GM12878 (cell line): ENCODE data around the gene CHMP4A. TPM values are rescaled to one million over a fixed set of nuclear protein-coding genes. Genes with fewer than 3 reads are reported as not detected.
A peak's percentile ranks its signal among the peaks of the same experiment; 100 is the strongest.

ENCODE experiments used
- ATAC-seq: fragments of 200-7000 bp; cut with Tn5 transposase; 3 replicates; pipeline ENCODE4 v1.9.1; 2020; ENCODE audit warnings: mild to moderate bottlenecking, moderate library complexity
- BruUV-seq: library from RNA; stranded (reverse); fragments of 400-500 nt; replicated peaks from 2 replicates; lab custom pipeline; 2021; lab: Mats Ljungman, UMichigan
- CTCF ChIA-PET: fragments of 300-600 bp; sonication (Branson Sonifier 250); formaldehyde crosslinking; extraction: SDS; loops from one replicate; lab custom pipeline; 2021; ENCODE audit warnings: inconsistent platforms; lab: Yijun Ruan, JAX
- POLR2A ChIA-PET: fragments of 350-600 bp; formaldehyde crosslinking; extraction: SDS; loops from one replicate; lab custom pipeline; 2021; ENCODE audit warnings: inconsistent platforms; lab: Charles Lee
- RAD21 ChIA-PET: fragments of 300-600 bp; sonication (Branson Sonifier 250); formaldehyde crosslinking; loops from one replicate; lab custom pipeline; 2023; ENCODE audit warnings: antibody characterized with exemption; ENCODE audit not compliant: unreplicated experiment; lab: Charles Lee
- SMC1A ChIA-PET: fragments of 300-600 bp; sonication (Branson Sonifier 250); formaldehyde crosslinking; loops from one replicate; lab custom pipeline; 2023; ENCODE audit not compliant: unreplicated experiment, uncharacterized antibody; lab: Charles Lee
- DNase-seq: peaks from one replicate; pipeline ENCODE4 v3.0.0-alpha.2; 2011; ENCODE audit warnings: low read depth, low spot score
- FAIRE-seq: peaks from 3 replicates; lab custom pipeline; 2011; peaks lifted over from hg19 to GRCh38; lab: Jason Lieb, UNC
- H2AFZ ChIP-seq: 2 replicates; pipeline ENCODE4 v1.6.0; 2011; ENCODE audit warnings: low read depth, low read length, control low read depth; ENCODE audit not compliant: control insufficient read depth
- H3K27ac ChIP-seq: 2 replicates; pipeline ENCODE4 v1.5.1; 2011; ENCODE audit warnings: control low read depth; ENCODE audit not compliant: control insufficient read depth, insufficient read depth
- H3K27me3 ChIP-seq, 2 experiments: replicated peaks in 1 of 2; 2 replicates each; pipeline versions ENCODE4 v1.6.0 to v1.6.1; 2011; ENCODE audit warnings: low read length in 1 of 2; ENCODE audit not compliant: control insufficient read depth in 2 of 2, insufficient read depth in 2 of 2
- H3K36me3 ChIP-seq, 2 experiments: 2 replicates each; pipeline ENCODE4 v1.5.1; 2011; ENCODE audit warnings: low read length in 1 of 2; ENCODE audit not compliant: control insufficient read depth in 2 of 2, insufficient read depth in 2 of 2
- H3K4me1 ChIP-seq: 2 replicates; pipeline ENCODE4 v1.6.1; 2011; ENCODE audit warnings: mild to moderate bottlenecking, low read length, moderate library complexity, mixed read lengths; ENCODE audit not compliant: control insufficient read depth, insufficient read depth
- H3K4me2 ChIP-seq: 2 replicates; pipeline ENCODE4 v1.6.0; 2011; ENCODE audit warnings: control low read depth; ENCODE audit not compliant: control insufficient read depth, insufficient read depth
- H3K4me3 ChIP-seq: fragments of 200-600 bp; sonication (generic); 2 replicates; pipeline ENCODE4 v1.5.1; 2016
- H3K79me2 ChIP-seq: 2 replicates; pipeline ENCODE4 v1.6.0; 2011; ENCODE audit warnings: low read length; ENCODE audit not compliant: control insufficient read depth, insufficient read depth
- H3K9ac ChIP-seq: 2 replicates; pipeline ENCODE4 v1.8.0; 2011; ENCODE audit warnings: low read length, control low read depth, mixed read lengths; ENCODE audit not compliant: control insufficient read depth, insufficient read depth
- H3K9me3 ChIP-seq: replicated peaks from 3 replicates; pipeline ENCODE4 v1.5.1; 2011; ENCODE audit warnings: mild to moderate bottlenecking, low read length; ENCODE audit not compliant: control insufficient read depth, insufficient read depth
- H4K20me1 ChIP-seq: 2 replicates; pipeline ENCODE4 v1.6.0; 2011; ENCODE audit not compliant: control insufficient read depth, insufficient read depth
- BCL11A ChIP-seq: IDR thresholded peaks from 2 replicates; pipeline ENCODE4 v1.6.1; 2011; ENCODE audit warnings: low read depth, low read length
- CBX3 ChIP-seq: fragments of 200-600 bp; sonication (generic); IDR thresholded peaks from 2 replicates; pipeline ENCODE4 v1.6.1; 2016; ENCODE audit warnings: low read depth, borderline replicate concordance
- CHD1 ChIP-seq: IDR thresholded peaks from 2 replicates; pipeline ENCODE4 v1.6.1; 2012; ENCODE audit warnings: low read depth, low read length, improper control_type of control experiment
- CTCF ChIP-seq, 3 experiments: IDR thresholded peaks in 2 of 3; conservative IDR thresholded peaks in 1 of 3; 2 replicates each; pipeline ENCODE4 v1.5.1; 2011; ENCODE audit warnings: low read depth in 3 of 3, low read length in 3 of 3, mild to moderate bottlenecking in 3 of 3, control low read depth in 2 of 3, moderate library complexity in 2 of 3, inconsistent platforms in 1 of 3, mixed read lengths in 1 of 3; ENCODE audit not compliant: control insufficient read depth in 2 of 3, insufficient read depth in 1 of 3; ENCODE audit errors: extremely low read depth in 1 of 3
- FOXK2 ChIP-seq: fragments of 450-650 bp; IDR thresholded peaks from 2 replicates; pipeline ENCODE4 v1.6.1; 2017; ENCODE audit warnings: mild to moderate bottlenecking, moderate library complexity
- IKZF1 ChIP-seq: fragments of 450-650 bp; conservative IDR thresholded peaks from 2 replicates; pipeline ENCODE4 v1.6.1; 2017; ENCODE audit warnings: antibody characterized with exemption, mild to moderate bottlenecking
- JUNB ChIP-seq: IDR thresholded peaks from 2 replicates; pipeline ENCODE4 v1.6.1; 2016; ENCODE audit warnings: antibody characterized with exemption, mild to moderate bottlenecking
- MAX ChIP-seq: IDR thresholded peaks from 2 replicates; pipeline ENCODE4 v1.6.1; 2012; ENCODE audit warnings: low read depth, low read length, improper control_type of control experiment
- MEF2B ChIP-seq: fragments of 450-650 bp; IDR thresholded peaks from 2 replicates; pipeline ENCODE4 v1.6.1; 2018; ENCODE audit warnings: mild to moderate bottlenecking, moderate library complexity; ENCODE audit not compliant: partially characterized antibody, poor library complexity, severe bottlenecking
- NFYA ChIP-seq: IDR thresholded peaks from 2 replicates; pipeline ENCODE4 v1.6.1; 2011; ENCODE audit warnings: low read depth, mild to moderate bottlenecking, low read length, improper control_type of control experiment, borderline replicate concordance
- NR2C2 ChIP-seq: IDR thresholded peaks from 2 replicates; pipeline ENCODE4 v1.6.1; 2011; ENCODE audit warnings: borderline replicate concordance, low read depth; ENCODE audit not compliant: control insufficient read depth, insufficient read length
- POLR2AphosphoS5 ChIP-seq: IDR thresholded peaks from 2 replicates; pipeline ENCODE4 v1.6.1; 2011; ENCODE audit warnings: mild to moderate bottlenecking, low read length, inconsistent platforms
- POU2F2 ChIP-seq: IDR thresholded peaks from 3 replicates; pipeline ENCODE4 v1.6.1; 2011; ENCODE audit warnings: low read depth, mild to moderate bottlenecking, low read length, borderline replicate concordance
- RB1 ChIP-seq: fragments of 450-650 bp; formaldehyde crosslinking; IDR thresholded peaks from 2 replicates; pipeline ENCODE4 v1.6.1; 2017; ENCODE audit warnings: mild to moderate bottlenecking, borderline replicate concordance
- REST ChIP-seq: IDR thresholded peaks from 2 replicates; pipeline ENCODE4 v1.6.1; 2012; ENCODE audit warnings: mild to moderate bottlenecking, low read depth, low read length
- SPI1 ChIP-seq: IDR thresholded peaks from 2 replicates; pipeline ENCODE4 v1.6.1; 2011; ENCODE audit warnings: low read depth, mild to moderate bottlenecking, low read length, moderate library complexity, borderline replicate concordance; ENCODE audit not compliant: insufficient read depth
- SUPT20H ChIP-seq: IDR thresholded peaks from 2 replicates; pipeline ENCODE4 v1.6.1; 2011; ENCODE audit warnings: low read depth, mild to moderate bottlenecking, low read length, moderate library complexity, borderline replicate concordance; ENCODE audit not compliant: control insufficient read depth
- TCF7 ChIP-seq: IDR thresholded peaks from 2 replicates; pipeline ENCODE4 v1.6.1; 2014; ENCODE audit warnings: antibody characterized with exemption, borderline replicate concordance
- ZNF207 ChIP-seq: fragments of 450-650 bp; IDR thresholded peaks from 2 replicates; pipeline ENCODE4 v1.6.1; 2014; ENCODE audit warnings: antibody characterized with exemption, mild to moderate bottlenecking, borderline replicate concordance
- WGBS: methylation state at CpG from one replicate; pipeline ENCODE4 v1.1.6; 2016; ENCODE audit warnings: low lambda C conversion rate; ENCODE audit not compliant: insufficient replicate concordance, insufficient coverage; ENCODE audit errors: missing lambda C conversion rate; 5-methylcytosine and 5-hydroxymethylcytosine counted together
- in situ Hi-C: fragments of 300-500 bp; cut with MboI; formaldehyde crosslinking; loops from 9 replicates; pipeline ENCODE4 v1.14.3; 2018; ENCODE audit warnings: mixed read lengths
- intact Hi-C: fragments of 100-400 bp; cut with micrococcal nuclease; formaldehyde crosslinking; loops from one replicate; pipeline ENCODE4 v1.14.2; 2022; ENCODE audit not compliant: unreplicated experiment
- polyA plus RNA-seq, 11 experiments: library from polyadenylated mRNA; depleted of rRNA in 4 of 11; unstranded in 6 of 11; stranded (reverse) in 5 of 11; fragments of >200 nt; fragmentation: Nextera tagmentation in 4 of 11; fragmentation: Illumina TruSeq in 1 of 11; extraction: Ambion mirVana in 4 of 11; extraction: Trizol in 1 of 11; gene quantifications; 1 replicate in 1 of 11; 2 replicates in 10 of 11; pipeline versions ENCODE4 v1.2.1 to v1.2.3, GENCODE V29; 2011 to 2016; ENCODE audit warnings: inconsistent platforms in 2 of 11, missing spikeins in 2 of 11, low read depth in 1 of 11
- total RNA-seq, 4 experiments: library from RNA; depleted of rRNA in 3 of 4; stranded (reverse); fragments of >200 nt in 3 of 4; fragmentation: Illumina TruSeq in 1 of 4; extraction: Trizol in 1 of 4; gene quantifications; 2 replicates each; pipeline versions ENCODE4 v1.2.1 to v1.2.3, GENCODE V29; 2013 to 2021

Gene CHMP4A
- total and polyA plus RNA-seq, 10 of the 15 experiments (the other 5 are each of a cell fraction or from before 2014, with no cell fraction given) = 35.5 to 151 (median 84.7) TPM

GRCh38 chr14:24164518-24164991, 48.7 kb downstream of the CHMP4A start:
- ChIA-PET POLR2A (interaction anchor here (0.6 to 1.0 kb wide), 5 partner anchors 14 to 69 kb away, joined by 3 to 9 read pairs (median 3); partner anchors contain the start of gene PSME2), RAD21 (no interaction called here), SMC1A (no interaction called here), CTCF (no interaction called here)
- Histone ChIP-seq H3K36me3 (peaks cover 34 to 54% of the 10 kb centered on the region in 2 experiments), H3K4me1 (peaks cover 38% of the 10 kb centered on the region), H3K79me2 (peaks cover 43% of the 10 kb centered on the region), H4K20me1 (no peaks in the 10 kb centered on the region), H3K9ac (peak overlapping the region; percentile 17; the same call in 1 of the 2 replicates), H3K4me3 (no peak overlapping the region; the same call in 1 of the 2 replicates), H3K27me3 (no peaks in the 10 kb centered on the region), H2AFZ (no peak overlapping the region), H3K4me2 (peak overlapping the region; percentile 90; the same call in 1 of the 2 replicates), H3K27ac (no peak overlapping the region), H3K9me3 (no peaks in the 10 kb centered on the region)
- 98% methylated on average over 14 of the region's 14 CpGs for WGBS
- FAIRE-seq (no peak), DNase-seq (no peak), ATAC-seq (no peak)
- in situ Hi-C loops (no loop called here), intact Hi-C loops (no loop called here)
- BruUV-seq = no TSS peak
- TF ChIP-seq POLR2AphosphoS5 = peak; percentile 11; the same call in 1 of the 2 replicates
- TF ChIP-seq CBX3 = no peak
- TF ChIP-seq REST = no peak
- TF ChIP-seq FOXK2 = no peak
- TF ChIP-seq MAX = no peak
- TF ChIP-seq NR2C2 = no peak
- no peak for TF ChIP-seq SPI1
- TF ChIP-seq CHD1 = no peak
- no peak for TF ChIP-seq RB1
- TF ChIP-seq NFYA = no peak
- TF ChIP-seq CTCF (IDR thresholded peaks at IDR 0.05 in 2 of 3, conservative IDR thresholded peaks at IDR 0.05 in 1 of 3; ENCODE audit: control insufficient read depth in 2 of 3, extremely low read depth in 1 of 3, insufficient read depth in 1 of 3, low read depth in 3 of 3, low read length in 3 of 3) = no peak
- TF ChIP-seq BCL11A = no peak
- TF ChIP-seq TCF7 = no peak
- TF ChIP-seq ZNF207 = no peak
- no peak for TF ChIP-seq MEF2B
- TF ChIP-seq JUNB = no peak
- no peak for TF ChIP-seq IKZF1
- TF ChIP-seq SUPT20H = no peak
- 0 out of 3 replicates have a peak, but pooled peaks have one; percentile 11 for TF ChIP-seq POU2F2
